ENCODE data around the gene PRR3.

The PRR3 gene

DNA sequence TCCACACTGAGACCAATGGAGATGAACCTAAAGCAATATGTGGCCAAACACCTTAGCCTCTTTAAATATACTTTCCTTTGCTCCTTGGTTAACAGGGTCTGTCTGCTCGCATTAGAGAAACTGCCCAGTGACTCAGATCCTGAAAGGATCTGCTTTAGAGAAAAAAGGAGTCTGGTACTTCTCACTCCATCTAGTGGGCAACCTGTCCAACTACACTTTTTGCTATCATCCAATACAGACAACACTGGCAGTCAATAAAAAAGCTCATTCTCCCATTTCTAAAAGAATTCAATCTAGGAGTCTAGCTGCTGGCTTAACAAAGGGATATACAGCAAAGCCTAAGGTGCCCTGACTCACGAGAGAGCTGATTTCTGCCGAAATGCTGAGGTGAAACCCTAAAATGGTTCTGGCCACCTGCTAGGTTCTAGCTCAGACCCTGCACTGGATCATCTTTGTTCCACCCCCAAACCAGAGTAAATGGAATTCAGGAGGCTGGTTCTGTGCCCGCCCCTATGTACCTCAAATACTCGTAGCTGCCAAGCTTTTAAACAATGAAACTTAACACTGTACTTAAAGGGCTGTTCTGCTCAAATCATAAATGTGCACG is 12.3 kb upstream of the PRR3 start:
- POLR2A ChIA-PET = interaction anchor here (0.6 to 1.4 kb wide), 7 partner anchors 10 to 244 kb away, joined by 3 to 4 read pairs (median 3); no protein-coding TSS in a partner anchor

DNA sequence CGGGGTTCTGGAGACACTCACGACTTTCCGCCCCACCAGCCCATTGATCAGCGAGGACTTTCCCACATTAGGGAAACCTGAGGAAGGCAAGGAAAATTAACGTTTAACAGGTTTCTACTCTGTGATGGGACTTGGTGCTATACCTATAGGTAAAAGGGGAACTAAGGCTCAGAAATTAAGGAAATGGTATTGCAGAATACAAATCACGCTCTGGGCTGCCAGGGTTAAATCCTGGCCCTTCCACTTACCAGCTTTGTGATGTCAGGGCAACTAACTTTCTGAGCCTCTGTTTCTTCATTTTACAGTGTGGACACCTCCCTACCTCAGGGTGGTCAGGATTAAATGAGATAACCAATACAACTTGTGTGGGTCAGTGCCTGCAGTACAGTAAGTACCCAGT is 9.6 kb upstream of the PRR3 start:
- H3K9me3 ChIP-seq (ENCODE audit: control extremely low read depth in 1 of 5, control insufficient read depth in 4 of 5, insufficient read depth in 2 of 5, low read depth in 1 of 5, low read length in 4 of 5) = no peaks in the 10 kb centered on the region
- peaks cover 3 to 10% (median 5%) of the 10 kb centered on the region in 4 experiments for H3K4me1 ChIP-seq (ENCODE audit: control extremely low read depth in 1 of 4, control insufficient read depth in 4 of 4, insufficient read depth in 4 of 4, low read length in 3 of 4)
- no peaks in the 10 kb centered on the region for H3K27me3 ChIP-seq (replicated peaks in 2 of 5; ENCODE audit: control insufficient read depth in 4 of 5, insufficient read depth in 5 of 5, low read length in 4 of 5)
- no peak overlapping the region for H3K27ac ChIP-seq (ENCODE audit: insufficient read depth in 1 of 2, low read depth in 1 of 2, low read length in 2 of 2, poor library complexity in 1 of 2, severe bottlenecking in 2 of 2)
- CTCF ChIA-PET = interaction anchor here (0.9 to 17.6 kb wide), 5 partner anchors 15 to 64 kb away, joined by 3 to 259 read pairs (median 4); no protein-coding TSS in a partner anchor
- H3K36me3 ChIP-seq (ENCODE audit: control insufficient read depth in 4 of 4, insufficient read depth in 4 of 4, low read length in 3 of 4) = peaks cover 18 to 56% (median 30%) of the 10 kb centered on the region in 4 experiments
- WGBS (ENCODE audit: insufficient coverage) = 91% methylated on average over 5 of the region's 6 CpGs
- H3K4me3 ChIP-seq (ENCODE audit: control insufficient read depth in 1 of 7, extremely low read depth in 1 of 7, insufficient read depth in 4 of 7, low read depth in 2 of 7, low read length in 6 of 7) = no peak overlapping the region
- DNase-seq = no peak
- POLR2A ChIA-PET = no interaction called here

More for the DNA sequence above, 12.3 kb upstream of the PRR3 start:
- Histone ChIP-seq H3K27me3 (replicated peaks in 2 of 5; ENCODE audit: control insufficient read depth in 4 of 5, insufficient read depth in 5 of 5, low read length in 4 of 5) (no peaks in the 10 kb centered on the region), H3K27ac (ENCODE audit: insufficient read depth in 1 of 2, low read depth in 1 of 2, low read length in 2 of 2, poor library complexity in 1 of 2, severe bottlenecking in 2 of 2) (no peak overlapping the region), H3K36me3 (ENCODE audit: control insufficient read depth in 4 of 4, insufficient read depth in 4 of 4, low read length in 3 of 4) (peaks cover 8 to 34% (median 15%) of the 10 kb centered on the region in 4 experiments), H3K4me3 (ENCODE audit: control insufficient read depth in 1 of 7, extremely low read depth in 1 of 7, insufficient read depth in 4 of 7, low read depth in 2 of 7, low read length in 6 of 7) (no peak overlapping the region), H3K4me1 (ENCODE audit: control extremely low read depth in 1 of 4, control insufficient read depth in 4 of 4, insufficient read depth in 4 of 4, low read length in 3 of 4) (peaks cover 8 to 20% (median 15%) of the 10 kb centered on the region in 4 experiments), H3K9me3 (ENCODE audit: control extremely low read depth in 1 of 5, control insufficient read depth in 4 of 5, insufficient read depth in 2 of 5, low read depth in 1 of 5, low read length in 4 of 5) (no peaks in the 10 kb centered on the region)
- DNase-seq = peak; percentile 70 to 78 (median 76)
- CTCF ChIA-PET = interaction anchor here (0.7 to 17.6 kb wide), 23 partner anchors 9 to 184 kb away, joined by 3 to 259 read pairs (median 6); partner anchors contain the start of genes GNL1 and PRR3
- WGBS (ENCODE audit: insufficient coverage) = 54% methylated on average over 6 of the region's 6 CpGs

DNA sequence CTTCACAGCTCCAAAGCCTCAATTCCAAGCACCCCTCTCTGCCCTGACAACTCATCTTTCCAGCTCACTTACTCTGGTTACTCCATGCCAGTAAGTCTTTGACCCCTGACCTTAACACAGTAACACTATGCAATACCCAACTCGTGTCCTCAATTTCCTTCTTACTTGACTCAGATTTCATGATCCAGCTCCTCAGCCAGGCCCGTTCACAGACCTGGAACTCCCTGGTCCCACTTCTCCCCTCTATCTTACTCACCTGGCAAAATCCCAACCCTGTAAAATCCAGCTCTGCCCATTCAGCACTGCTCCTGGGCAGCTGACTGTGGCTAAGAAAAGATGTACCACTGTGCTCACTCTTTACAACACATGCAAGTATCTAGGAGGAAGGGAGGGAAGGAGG is 8.7 kb upstream of the PRR3 start:
- 100% methylated on average over 2 of the region's 2 CpGs for WGBS (ENCODE audit: insufficient coverage)

DNA sequence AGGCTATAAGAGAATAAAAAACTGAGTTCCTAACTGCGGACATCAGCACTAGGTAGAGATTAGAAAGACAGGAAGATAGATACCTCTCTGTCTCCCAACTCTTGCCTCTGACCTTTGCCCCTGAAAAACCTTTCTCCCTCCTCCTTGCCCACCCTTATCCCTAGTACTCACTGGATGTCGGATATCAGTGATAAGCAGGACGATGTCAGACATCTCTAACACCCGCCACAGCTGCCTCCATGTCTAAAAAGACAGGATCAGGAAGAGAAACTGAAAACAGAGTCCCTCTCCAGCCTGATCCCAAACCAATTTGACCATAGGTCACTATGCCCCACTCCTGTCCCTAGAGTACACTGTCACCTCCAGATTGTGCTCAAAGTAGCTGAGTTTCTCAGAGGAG is 2.7 kb upstream of the PRR3 start:
- Histone ChIP-seq H3K9me3 (ENCODE audit: control extremely low read depth in 1 of 5, control insufficient read depth in 4 of 5, insufficient read depth in 2 of 5, low read depth in 1 of 5, low read length in 4 of 5) (no peaks in the 10 kb centered on the region), H3K27me3 (replicated peaks in 2 of 5; ENCODE audit: control insufficient read depth in 4 of 5, insufficient read depth in 5 of 5, low read length in 4 of 5) (no peaks in the 10 kb centered on the region), H3K36me3 (ENCODE audit: control insufficient read depth in 4 of 4, insufficient read depth in 4 of 4, low read length in 3 of 4) (peaks cover 16 to 45% (median 28%) of the 10 kb centered on the region in 4 experiments), H3K4me3 (ENCODE audit: control insufficient read depth in 1 of 7, extremely low read depth in 1 of 7, insufficient read depth in 4 of 7, low read depth in 2 of 7, low read length in 6 of 7) (peak overlapping the region in 1 of 7 experiments; percentile 2), H3K27ac (ENCODE audit: insufficient read depth in 1 of 2, low read depth in 1 of 2, low read length in 2 of 2, poor library complexity in 1 of 2, severe bottlenecking in 2 of 2) (no peak overlapping the region), H3K4me1 (ENCODE audit: control extremely low read depth in 1 of 4, control insufficient read depth in 4 of 4, insufficient read depth in 4 of 4, low read length in 3 of 4) (peaks cover 8 to 30% (median 23%) of the 10 kb centered on the region in 4 experiments)
- DNase-seq = no peak
- CTCF ChIA-PET = interaction anchor here (0.6 to 17.6 kb wide), 11 partner anchors 11 to 178 kb away, joined by 3 to 259 read pairs (median 3); no protein-coding TSS in a partner anchor
- WGBS (ENCODE audit: insufficient coverage) = 100% methylated on average over 2 of the region's 4 CpGs
- POLR2A ChIA-PET = interaction anchor here (0.6 to 1.5 kb wide), 3 partner anchors 10 to 27 kb away, joined by 3 to 5 read pairs (median 3); no protein-coding TSS in a partner anchor

More for the DNA sequence above, 8.7 kb upstream of the PRR3 start:
- H3K4me1 ChIP-seq (ENCODE audit: control extremely low read depth in 1 of 4, control insufficient read depth in 4 of 4, insufficient read depth in 4 of 4, low read length in 3 of 4) = peaks cover 0 to 4% (median 0%) of the 10 kb centered on the region in 4 experiments
- H3K36me3 ChIP-seq (ENCODE audit: control insufficient read depth in 4 of 4, insufficient read depth in 4 of 4, low read length in 3 of 4) = peaks cover 20 to 65% (median 38%) of the 10 kb centered on the region in 4 experiments
- ChIA-PET CTCF (interaction anchor here (0.8 to 17.6 kb wide), 7 partner anchors 15 to 65 kb away, joined by 3 to 259 read pairs (median 3); no protein-coding TSS in a partner anchor), POLR2A (interaction anchor here (0.6 to 1.2 kb wide), 2 partner anchors 38 to 51 kb away, joined by 3 to 4 read pairs; no protein-coding TSS in a partner anchor)
- DNase-seq = no peak
- no peak overlapping the region for H3K27ac ChIP-seq (ENCODE audit: insufficient read depth in 1 of 2, low read depth in 1 of 2, low read length in 2 of 2, poor library complexity in 1 of 2, severe bottlenecking in 2 of 2)
- no peaks in the 10 kb centered on the region for H3K27me3 ChIP-seq (replicated peaks in 2 of 5; ENCODE audit: control insufficient read depth in 4 of 5, insufficient read depth in 5 of 5, low read length in 4 of 5)
- no peaks in the 10 kb centered on the region for H3K9me3 ChIP-seq (ENCODE audit: control extremely low read depth in 1 of 5, control insufficient read depth in 4 of 5, insufficient read depth in 2 of 5, low read depth in 1 of 5, low read length in 4 of 5)
- no peak overlapping the region for H3K4me3 ChIP-seq (ENCODE audit: control insufficient read depth in 1 of 7, extremely low read depth in 1 of 7, insufficient read depth in 4 of 7, low read depth in 2 of 7, low read length in 6 of 7)

DNA sequence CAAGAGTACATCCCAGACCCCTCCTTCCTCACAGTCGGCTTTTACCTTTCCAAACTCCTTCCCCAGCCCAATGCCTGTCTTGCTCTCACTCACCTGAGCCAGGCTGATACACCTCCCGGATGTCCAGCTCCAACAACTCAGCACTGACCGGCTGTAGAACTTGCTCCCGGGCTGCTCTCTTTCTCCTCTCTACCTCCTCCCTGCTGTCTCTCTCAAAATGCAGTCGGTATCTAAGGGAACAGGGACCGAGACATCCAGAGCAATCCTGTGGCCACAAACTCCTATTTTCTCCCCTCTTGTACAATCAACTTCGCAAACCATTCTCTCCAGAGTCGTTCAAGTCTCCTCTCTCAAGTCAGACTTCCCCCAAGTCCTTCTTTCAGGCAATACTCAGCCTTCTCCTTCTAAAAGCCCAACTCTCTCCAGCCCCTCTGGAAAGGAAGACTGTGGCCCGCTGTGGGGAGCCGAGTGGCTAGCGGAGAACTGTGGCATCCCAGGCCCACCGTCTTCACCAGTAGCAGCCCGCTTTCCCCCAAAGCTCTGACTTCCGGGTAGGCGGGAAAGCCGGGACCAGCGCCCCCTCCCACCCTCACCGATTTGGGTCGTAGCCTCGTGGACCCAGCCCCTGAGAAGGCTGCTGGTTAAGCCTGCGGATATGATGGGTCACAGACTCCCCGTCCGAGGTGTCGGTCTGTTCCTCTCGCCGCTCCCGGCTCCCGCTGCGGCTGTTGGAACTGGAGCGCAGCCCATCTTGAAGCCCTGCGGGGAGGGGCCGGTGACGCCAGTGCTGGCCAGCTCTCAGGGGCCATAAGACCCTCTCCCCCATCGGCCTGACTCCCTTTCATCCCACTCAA is 1.9 kb upstream of the PRR3 start:
- no peaks in the 10 kb centered on the region for H3K9me3 ChIP-seq (ENCODE audit: control extremely low read depth in 1 of 5, control insufficient read depth in 4 of 5, insufficient read depth in 2 of 5, low read depth in 1 of 5, low read length in 4 of 5)
- ChIA-PET POLR2A (interaction anchor here (0.6 to 1.9 kb wide), 6 partner anchors 10 to 70 kb away, joined by 3 to 6 read pairs (median 3); partner anchors contain the start of gene ABCF1), CTCF (interaction anchor here (0.6 to 17.6 kb wide), 10 partner anchors 11 to 177 kb away, joined by 3 to 259 read pairs (median 4); partner anchors contain the start of gene ABCF1)
- peak overlapping the region; percentile 86 to 95 (median 89) for H3K4me3 ChIP-seq (ENCODE audit: control insufficient read depth in 1 of 7, extremely low read depth in 1 of 7, insufficient read depth in 4 of 7, low read depth in 2 of 7, low read length in 6 of 7)
- H3K27ac ChIP-seq (ENCODE audit: insufficient read depth in 1 of 2, low read depth in 1 of 2, low read length in 2 of 2, poor library complexity in 1 of 2, severe bottlenecking in 2 of 2) = peak overlapping the region in 1 of 2 experiments; percentile 93
- WGBS (ENCODE audit: insufficient coverage) = 22% methylated on average over 32 of the region's 34 CpGs
- peaks cover 15 to 43% (median 28%) of the 10 kb centered on the region in 4 experiments for H3K36me3 ChIP-seq (ENCODE audit: control insufficient read depth in 4 of 4, insufficient read depth in 4 of 4, low read length in 3 of 4)
- peaks cover 8 to 30% (median 23%) of the 10 kb centered on the region in 4 experiments for H3K4me1 ChIP-seq (ENCODE audit: control extremely low read depth in 1 of 4, control insufficient read depth in 4 of 4, insufficient read depth in 4 of 4, low read length in 3 of 4)
- DNase-seq = peak in 1 of 3 donors; percentile 50
- no peaks in the 10 kb centered on the region for H3K27me3 ChIP-seq (replicated peaks in 2 of 5; ENCODE audit: control insufficient read depth in 4 of 5, insufficient read depth in 5 of 5, low read length in 4 of 5)

DNA sequence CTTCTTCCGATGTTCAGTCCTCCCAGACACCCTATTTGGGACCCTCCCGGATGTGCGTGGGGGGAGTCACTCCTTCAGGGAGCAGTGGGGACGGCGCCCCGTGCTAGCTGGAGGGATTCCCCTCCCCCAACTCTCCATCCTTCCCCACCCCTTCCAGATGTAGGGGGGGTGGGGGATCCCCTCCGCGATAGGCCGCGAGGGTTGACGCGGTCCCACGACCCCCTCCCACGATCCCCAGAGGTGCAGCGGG is 1.4 kb upstream of the PRR3 start:
- H3K9me3 ChIP-seq (ENCODE audit: control extremely low read depth in 1 of 5, control insufficient read depth in 4 of 5, insufficient read depth in 2 of 5, low read depth in 1 of 5, low read length in 4 of 5) = no peaks in the 10 kb centered on the region
- ChIA-PET POLR2A (interaction anchor here (0.8 to 1.9 kb wide), 4 partner anchors 11 to 70 kb away, joined by 3 to 6 read pairs (median 3); partner anchors contain the start of gene ABCF1), CTCF (interaction anchor here (1.3 to 17.6 kb wide), 4 partner anchors 13 to 72 kb away, joined by 3 to 259 read pairs (median 54); partner anchors contain the start of gene ABCF1)
- peak overlapping the region; percentile 88 to 93 for H3K27ac ChIP-seq (ENCODE audit: insufficient read depth in 1 of 2, low read depth in 1 of 2, low read length in 2 of 2, poor library complexity in 1 of 2, severe bottlenecking in 2 of 2)
- DNase-seq = no peak
- H3K4me1 ChIP-seq (ENCODE audit: control extremely low read depth in 1 of 4, control insufficient read depth in 4 of 4, insufficient read depth in 4 of 4, low read length in 3 of 4) = peaks cover 8 to 30% (median 23%) of the 10 kb centered on the region in 4 experiments
- 0% methylated on average over 5 of the region's 15 CpGs for WGBS (ENCODE audit: insufficient coverage)
- H3K4me3 ChIP-seq (ENCODE audit: control insufficient read depth in 1 of 7, extremely low read depth in 1 of 7, insufficient read depth in 4 of 7, low read depth in 2 of 7, low read length in 6 of 7) = peak overlapping the region; percentile 86 to 95 (median 89)
- H3K27me3 ChIP-seq (replicated peaks in 2 of 5; ENCODE audit: control insufficient read depth in 4 of 5, insufficient read depth in 5 of 5, low read length in 4 of 5) = no peaks in the 10 kb centered on the region
- peaks cover 12 to 37% (median 23%) of the 10 kb centered on the region in 4 experiments for H3K36me3 ChIP-seq (ENCODE audit: control insufficient read depth in 4 of 4, insufficient read depth in 4 of 4, low read length in 3 of 4)

All from common myeloid progenitor, CD34-positive (primary cell).